Activated CD4-positive, alpha-beta memory T cell treated with anti-CD3 and anti-CD28 coated beads for 36 hours (primary cell): ENCODE measurements around the gene C1orf210. TPM values are rescaled to one million over a fixed set of nuclear protein-coding genes. Genes with fewer than 3 reads are reported as not detected.
A peak's percentile ranks its signal among the peaks of the same experiment; 100 is the strongest.

Source experiments
- CTCF ChIA-PET: fragments of 350-600 bp; sonication (Branson Sonifier 250); formaldehyde crosslinking; loops from one replicate; lab custom pipeline; 2021; ENCODE audit warnings: antibody characterized with exemption, inconsistent platforms; lab: Charles Lee
- POLR2A ChIA-PET: fragments of 350-600 bp; sonication (Branson Sonifier 250); formaldehyde crosslinking; loops from one replicate; lab custom pipeline; 2021; ENCODE audit warnings: antibody characterized with exemption; lab: Charles Lee
- DNase-seq: peaks from one replicate; pipeline ENCODE4 v3.0.0-alpha.2; 2020
- H3K27ac Mint-ChIP-seq: one replicate; pipeline ENCODE4 v1.8.0; 2021; ENCODE audit warnings: mixed read lengths
- H3K27me3 Mint-ChIP-seq: one replicate; pipeline ENCODE4 v1.8.0; 2021; ENCODE audit warnings: mixed read lengths
- H3K36me3 Mint-ChIP-seq: one replicate; pipeline ENCODE4 v1.8.0; 2021; ENCODE audit warnings: mixed read lengths
- H3K4me1 Mint-ChIP-seq: one replicate; pipeline ENCODE4 v1.8.0; 2021; ENCODE audit warnings: low read depth, mixed read lengths
- H3K4me3 Mint-ChIP-seq: one replicate; pipeline ENCODE4 v1.8.0; 2021; ENCODE audit warnings: mild to moderate bottlenecking, mixed read lengths
- H3K9me3 Mint-ChIP-seq: one replicate; pipeline ENCODE4 v1.8.0; 2021; ENCODE audit warnings: mixed read lengths
- intact Hi-C: fragments of 100-400 bp; cut with micrococcal nuclease; formaldehyde crosslinking; loops from one replicate; pipeline ENCODE4 v1.15.1; 2023
- total RNA-seq, 2 experiments: library from RNA; stranded (reverse); gene quantifications; one replicate each; pipeline ENCODE4 v1.2.3, GENCODE V29; 2021

The C1orf210 gene
- total RNA-seq, result not detected

GRCh38 chr1:43285269-43285990 lies at the start of gene C1orf210:
Gene C1orf210 (minus strand): TSS chr1:43285581. CDS start chr1:43283270, 2,311 bp downstream.
- no peaks in the 10 kb centered on the region for H3K36me3 Mint-ChIP-seq
- ChIA-PET CTCF (interaction anchor here (0.6 kb wide), 1 partner anchor 59 kb away, joined by 4 read pairs; no protein-coding TSS in a partner anchor), POLR2A (no interaction called here)
- H3K27me3 Mint-ChIP-seq, result no peaks in the 10 kb centered on the region
- intact Hi-C loops, result no loop called here
- no peak within 1 kb of the TSS for H3K4me3 Mint-ChIP-seq
- DNase-seq, result no peak
- no peaks in the 10 kb centered on the region for H3K4me1 Mint-ChIP-seq
- no peaks in the 10 kb centered on the region for H3K9me3 Mint-ChIP-seq
- H3K27ac Mint-ChIP-seq, result no peak within 1 kb of the TSS

- ChIA-PET POLR2A (no interaction called here), CTCF (no interaction called here)
- Mint-ChIP-seq H3K27me3 (no peaks in the 10 kb centered on the region), H3K9me3 (no peaks in the 10 kb centered on the region), H3K4me3 (no peak overlapping the region), H3K27ac (no peak overlapping the region), H3K4me1 (peaks cover 9% of the 10 kb centered on the region), H3K36me3 (no peaks in the 10 kb centered on the region)
- intact Hi-C loops, result no loop called here
- no peak for DNase-seq
Observed at GRCh38 chr1:43334453-43335205, 49.2 kb upstream of the C1orf210 start.

GRCh38 chr1:43331688-43332087 lies 46.3 kb upstream of the C1orf210 start:
- Mint-ChIP-seq H3K4me1 (peaks cover 9% of the 10 kb centered on the region), H3K4me3 (no peak overlapping the region), H3K27ac (no peak overlapping the region), H3K9me3 (peaks cover 5% of the 10 kb centered on the region), H3K36me3 (no peaks in the 10 kb centered on the region), H3K27me3 (no peaks in the 10 kb centered on the region)
- CTCF ChIA-PET, result no interaction called here
- POLR2A ChIA-PET, result no interaction called here
- intact Hi-C loops, result no loop called here
- no peak for DNase-seq

- ChIA-PET POLR2A (interaction anchor here (2.3 kb wide), 1 partner anchor 28 kb away, joined by 9 read pairs; the partner anchor contains the start of gene CDC20), CTCF (interaction anchor here (0.7 to 1.1 kb wide), 3 partner anchors 28 to 605 kb away, joined by 3 to 4 read pairs (median 3); partner anchors contain the start of genes CDC20 and ELOVL1)
- peaks cover 9% of the 10 kb centered on the region for H3K4me1 Mint-ChIP-seq
- H3K36me3 Mint-ChIP-seq, result no peaks in the 10 kb centered on the region
- H3K27me3 Mint-ChIP-seq, result no peaks in the 10 kb centered on the region
- no peak overlapping the region for H3K27ac Mint-ChIP-seq
- intact Hi-C loops, result no loop called here
- H3K9me3 Mint-ChIP-seq, result peaks cover 10% of the 10 kb centered on the region
- no peak overlapping the region for H3K4me3 Mint-ChIP-seq
- peak; percentile 86 for DNase-seq
Observed at GRCh38 chr1:43329995-43330751, 44.8 kb upstream of the C1orf210 start.

- no peaks in the 10 kb centered on the region for H3K27me3 Mint-ChIP-seq
- intact Hi-C loops, result no loop called here
- ChIA-PET POLR2A (no interaction called here), CTCF (no interaction called here)
- H3K27ac Mint-ChIP-seq, result no peak overlapping the region
- no peak for DNase-seq
- H3K4me1 Mint-ChIP-seq, result peaks cover 9% of the 10 kb centered on the region
- peaks cover 4% of the 10 kb centered on the region for H3K36me3 Mint-ChIP-seq
- no peak overlapping the region for H3K4me3 Mint-ChIP-seq
- peaks cover 20% of the 10 kb centered on the region for H3K9me3 Mint-ChIP-seq
Observed at GRCh38 chr1:43327549-43328292, 42.3 kb upstream of the C1orf210 start.

- H3K9me3 Mint-ChIP-seq, result peaks cover 20% of the 10 kb centered on the region
- peaks cover 7% of the 10 kb centered on the region for H3K4me1 Mint-ChIP-seq
- no peak overlapping the region for H3K27ac Mint-ChIP-seq
- H3K36me3 Mint-ChIP-seq, result peaks cover 4% of the 10 kb centered on the region
- H3K27me3 Mint-ChIP-seq, result no peaks in the 10 kb centered on the region
- intact Hi-C loops, result no loop called here
- DNase-seq, result no peak
- POLR2A ChIA-PET, result no interaction called here
- CTCF ChIA-PET, result interaction anchor here (0.5 kb wide), 1 partner anchor 402 kb away, joined by 3 read pairs; no protein-coding TSS in a partner anchor
- H3K4me3 Mint-ChIP-seq, result no peak overlapping the region
Observed at GRCh38 chr1:43325381-43325780, 40.0 kb upstream of the C1orf210 start.

- ChIA-PET CTCF (interaction anchor here (0.5 kb wide), 1 partner anchor 403 kb away, joined by 3 read pairs; no protein-coding TSS in a partner anchor), POLR2A (no interaction called here)
- no peak for DNase-seq
- Mint-ChIP-seq H3K27me3 (no peaks in the 10 kb centered on the region), H3K4me3 (no peak overlapping the region), H3K27ac (no peak overlapping the region), H3K36me3 (peaks cover 4% of the 10 kb centered on the region), H3K9me3 (peaks cover 20% of the 10 kb centered on the region), H3K4me1 (peaks cover 2% of the 10 kb centered on the region)
- intact Hi-C loops, result no loop called here
Observed at GRCh38 chr1:43324810-43325209, 39.4 kb upstream of the C1orf210 start.

- DNase-seq, result no peak
- Mint-ChIP-seq H3K36me3 (peaks cover 4% of the 10 kb centered on the region), H3K27me3 (no peaks in the 10 kb centered on the region), H3K27ac (no peak overlapping the region), H3K9me3 (peaks cover 16% of the 10 kb centered on the region), H3K4me3 (no peak overlapping the region), H3K4me1 (no peaks in the 10 kb centered on the region)
- ChIA-PET POLR2A (no interaction called here), CTCF (no interaction called here)
- intact Hi-C loops, result no loop called here
Observed at GRCh38 chr1:43322506-43322905, 37.1 kb upstream of the C1orf210 start.

- Mint-ChIP-seq H3K4me1 (no peaks in the 10 kb centered on the region), H3K9me3 (peaks cover 15% of the 10 kb centered on the region), H3K4me3 (no peak overlapping the region), H3K36me3 (peaks cover 4% of the 10 kb centered on the region), H3K27ac (no peak overlapping the region), H3K27me3 (no peaks in the 10 kb centered on the region)
- ChIA-PET CTCF (interaction anchor here (1.0 kb wide), 1 partner anchor 93 kb away, joined by 3 read pairs; no protein-coding TSS in a partner anchor), POLR2A (no interaction called here)
- intact Hi-C loops, result no loop called here
- DNase-seq, result no peak
Observed at GRCh38 chr1:43321331-43321891, 36.0 kb upstream of the C1orf210 start.

- Mint-ChIP-seq H3K27me3 (no peaks in the 10 kb centered on the region), H3K36me3 (peaks cover 3% of the 10 kb centered on the region), H3K4me3 (no peak overlapping the region), H3K9me3 (peaks cover 6% of the 10 kb centered on the region), H3K4me1 (no peaks in the 10 kb centered on the region), H3K27ac (no peak overlapping the region)
- ChIA-PET CTCF (no interaction called here), POLR2A (no interaction called here)
- no peak for DNase-seq
- intact Hi-C loops, result no loop called here
Observed at GRCh38 chr1:43319766-43320165, 34.4 kb upstream of the C1orf210 start.

- H3K4me3 Mint-ChIP-seq, result no peak overlapping the region
- CTCF ChIA-PET, result no interaction called here
- intact Hi-C loops, result no loop called here
Observed at GRCh38 chr1:43319288-43319687, 33.9 kb upstream of the C1orf210 start.

More at GRCh38 chr1:43319288-43319687, 33.9 kb upstream of the C1orf210 start:
- Mint-ChIP-seq H3K36me3 (no peaks in the 10 kb centered on the region), H3K27ac (no peak overlapping the region), H3K27me3 (no peaks in the 10 kb centered on the region), H3K9me3 (peaks cover 1% of the 10 kb centered on the region), H3K4me1 (no peaks in the 10 kb centered on the region)
- POLR2A ChIA-PET, result no interaction called here
- no peak for DNase-seq
